Stomach (tissue), 9 donors: ENCODE data around the gene MYL3. TPM values are rescaled to one million over a fixed set of nuclear protein-coding genes. Genes with fewer than 3 reads are reported as not detected.

ENCODE experiments used
- DNase-seq, 2 donors: peaks; one replicate each; pipeline versions ENCODE4 v3.0.0 to v3.0.0-alpha.2; 2013 to 2019
- H3K27ac ChIP-seq, 5 donors: fragments of 200-600 bp in 4 of 5; sonication (generic) in 4 of 5; one replicate each; pipeline ENCODE4 v1.5.1; 2013 to 2019; ENCODE audit warnings: mild to moderate bottlenecking in 1 of 5, moderate library complexity in 1 of 5
- H3K27me3 ChIP-seq, 3 donors: fragments of 200-600 bp; sonication (generic); one replicate each; pipeline ENCODE4 v1.5.1; 2017 to 2019; ENCODE audit warnings: mixed run types in 1 of 3
- H3K36me3 ChIP-seq, 4 donors: fragments of 200-600 bp; sonication (generic); 1 replicate in 3 of 4; 2 replicates in 1 of 4; pipeline ENCODE4 v1.5.1; 2016 to 2019
- H3K4me1 ChIP-seq, 4 donors: fragments of 200-600 bp; sonication (generic); one replicate each; pipeline ENCODE4 v1.5.1; 2016 to 2019
- H3K4me3 ChIP-seq, 4 donors: fragments of 200-600 bp; sonication (generic) in 3 of 4; one replicate each; pipeline ENCODE4 v1.5.1; 2016 to 2019; ENCODE audit warnings: mild to moderate bottlenecking in 1 of 4
- H3K9me3 ChIP-seq, 4 donors: fragments of 200-600 bp; sonication (generic); one replicate each; pipeline ENCODE4 v1.5.1; 2016 to 2019
- CTCF ChIP-seq, 7 experiments: fragments of 450-650 bp in 4 of 7; fragments of 200-600 bp in 3 of 7; sonication (generic) in 3 of 7; IDR thresholded peaks; one replicate each; pipeline ENCODE4 v1.5.1; 2016 to 2019; ENCODE audit warnings: antibody characterized with exemption in 7 of 7, control low read depth in 2 of 7, mild to moderate bottlenecking in 1 of 7
- EP300 ChIP-seq: sonication (generic); formaldehyde crosslinking; IDR thresholded peaks from one replicate; pipeline ENCODE4 v1.6.1; 2017; ENCODE audit warnings: antibody characterized with exemption
- POLR2A ChIP-seq, 4 donors: fragments of 450-650 bp; IDR thresholded peaks; one replicate each; pipeline ENCODE4 v1.6.1; 2016; ENCODE audit warnings: antibody characterized with exemption in 4 of 4, control low read depth in 2 of 4, mild to moderate bottlenecking in 1 of 4, moderate library complexity in 1 of 4
- POLR2AphosphoS5 ChIP-seq, 3 donors: sonication (generic); formaldehyde crosslinking; IDR thresholded peaks; one replicate each; pipeline ENCODE4 v1.6.1; 2016; ENCODE audit warnings: antibody characterized with exemption in 3 of 3
- WGBS, 5 donors: extraction: QIAGEN DNeasy Blood & Tissue Kit in 3 of 5; methylation state at CpG; one replicate each; pipeline versions ENCODE4 v1.1.5 to v1.1.7; 2013 to 2018; 5-methylcytosine and 5-hydroxymethylcytosine counted together
- intact Hi-C: fragments of 100-400 bp; cut with DNase I; formaldehyde crosslinking; loops from one replicate; pipeline ENCODE4 v1.15.1; 2023; ENCODE audit warnings: low total_unique reads
- polyA plus RNA-seq, 3 donors: library from polyadenylated mRNA; stranded (reverse); fragments of 200-250 nt; gene quantifications; one replicate each; pipeline ENCODE4 v1.2.3, GENCODE V29; 2013
- total RNA-seq, 5 donors: library from RNA; depleted of rRNA; stranded (reverse); fragments of >200 nt; gene quantifications; one replicate each; pipeline versions ENCODE4 v1.1.0 to v1.2.3, GENCODE V29; 2014 to 2016
- donor health status: healthy with polysubstance abuse.
- donor health status: Bipolar disorder and iron deficiency.
- donor health status: healthy.

The MYL3 gene
- total and polyA plus RNA-seq, 8 donors, result 1.5 to 11.5 (median 5.0) TPM; not detected in 4

GRCh38 chr3:46862369-46863025 lies 747 bp downstream of the MYL3 start:
- Histone ChIP-seq H3K36me3 (no peaks in the 10 kb centered on the region), H3K27ac (no peak overlapping the region), H3K9me3 (no peaks in the 10 kb centered on the region), H3K27me3 (peaks cover 0 to 13% (median 0%) of the 10 kb centered on the region in 3 donors), H3K4me1 (peaks cover 7 to 15% (median 10%) of the 10 kb centered on the region in 4 donors), H3K4me3 (no peak overlapping the region)
- 77 to 86% (median 80%) methylated on average over 6 to 7 of the region's 7 CpGs for WGBS, 5 donors
- intact Hi-C loops, result loop anchor here (5.0 kb wide), 1 partner anchor 45 kb away; no protein-coding TSS in a partner anchor
- no peak for DNase-seq
- no peak for TF ChIP-seq EP300
- no peak for TF ChIP-seq CTCF (IDR thresholded peaks at IDR 0.05)
- no peak for TF ChIP-seq POLR2A (IDR thresholded peaks at IDR 0.05)
- no peak for TF ChIP-seq POLR2AphosphoS5 (IDR thresholded peaks at IDR 0.05)

GRCh38 chr3:46861605-46862368 lies 1.5 kb downstream of the MYL3 start:
- no peak for DNase-seq
- 74 to 91% (median 76%) methylated on average over 4 to 12 of the region's 12 CpGs for WGBS, 5 donors
- H3K27ac ChIP-seq, result no peak overlapping the region
- no peak overlapping the region for H3K4me3 ChIP-seq
- intact Hi-C loops, result loop anchor here (5.0 kb wide), 1 partner anchor 46 kb away; no protein-coding TSS in a partner anchor
- peaks cover under 1 to 8% (median 3%) of the 10 kb centered on the region in 4 donors for H3K4me1 ChIP-seq
- H3K27me3 ChIP-seq, result peaks cover 0 to 19% (median 0%) of the 10 kb centered on the region in 3 donors
- TF ChIP-seq POLR2AphosphoS5 (IDR thresholded peaks at IDR 0.05) (no peak), CTCF (IDR thresholded peaks at IDR 0.05) (no peak)
- H3K9me3 ChIP-seq, result no peaks in the 10 kb centered on the region
- no peaks in the 10 kb centered on the region for H3K36me3 ChIP-seq

- 82 to 92% (median 85%) methylated on average over 9 to 10 of the region's 10 CpGs for whole genome bisulfite sequencing, 5 donors
- no peak for TF ChIP-seq POLR2AphosphoS5 (IDR thresholded peaks at IDR 0.05)
- no peak for TF ChIP-seq CTCF (IDR thresholded peaks at IDR 0.05)
- no peak for TF ChIP-seq EP300
- no peak for TF ChIP-seq POLR2A (IDR thresholded peaks at IDR 0.05)
- no peak for DNase-seq
These were observed 2.2 kb downstream of the MYL3 start for GRCh38 chr3:46860810-46861604.

More at GRCh38 chr3:46860810-46861604, 2.2 kb downstream of the MYL3 start:
- H3K27ac ChIP-seq, result no peak overlapping the region
- no peaks in the 10 kb centered on the region for H3K9me3 ChIP-seq
- H3K4me3 ChIP-seq, result no peak overlapping the region
- intact Hi-C loops, result loop anchor here (5.0 kb wide), 1 partner anchor 46 kb away; no protein-coding TSS in a partner anchor
- H3K36me3 ChIP-seq, result no peaks in the 10 kb centered on the region
- peaks cover 0 to 7% (median 3%) of the 10 kb centered on the region in 4 donors for H3K4me1 ChIP-seq
- H3K27me3 ChIP-seq, result peaks cover 0 to 22% (median 0%) of the 10 kb centered on the region in 3 donors
